ENCODE measurements around the gene DPF1. TPM values are rescaled to one million over a fixed set of nuclear protein-coding genes. Genes with fewer than 3 reads are reported as not detected.
A peak's percentile ranks its signal among the peaks of the same experiment; 100 is the strongest.
"Not testable (repeated sequence)": the region's sequence is repeated elsewhere in the genome, so short reads cannot be mapped to it uniquely, and the experiment has no call there.

DPF1 gene
- total RNA-seq, 1 donor from 2014 or later = 6.0 TPM

GRCh38 chr19:38264486-38265212, 40.6 kb upstream of the DPF1 start, which contains the start of gene SPINT2:
Gene SPINT2 (plus strand): TSS chr19:38264573. CDS start chr19:38264893, 320 bp downstream.
- Mint-ChIP-seq H3K4me3 (ENCODE audit: unreplicated experiment) (peak within 1 kb of the TSS; percentile 96), H3K4me1 (ENCODE audit: unreplicated experiment) (peaks cover 29% of the 10 kb centered on the region), H3K27ac (ENCODE audit: unreplicated experiment) (peak within 1 kb of the TSS; percentile 76), H3K9me3 (ENCODE audit: unreplicated experiment) (no peaks in the 10 kb centered on the region), H3K36me3 (ENCODE audit: low read depth, unreplicated experiment) (peaks cover 3% of the 10 kb centered on the region), H3K27me3 (ENCODE audit: unreplicated experiment) (peaks cover 11% of the 10 kb centered on the region)
- DNase-seq (ENCODE audit: low spot score) = peak; percentile 67
- no peak for TF ChIP-seq CTCF (IDR thresholded peaks at IDR 0.05; ENCODE audit: unreplicated experiment)

- Mint-ChIP-seq H3K27me3 (ENCODE audit: unreplicated experiment) (peaks cover 11% of the 10 kb centered on the region), H3K27ac (ENCODE audit: unreplicated experiment) (no peak overlapping the region), H3K4me3 (ENCODE audit: unreplicated experiment) (peak overlapping the region; percentile 88), H3K36me3 (ENCODE audit: low read depth, unreplicated experiment) (peaks cover 3% of the 10 kb centered on the region), H3K4me1 (ENCODE audit: unreplicated experiment) (peaks cover 29% of the 10 kb centered on the region), H3K9me3 (ENCODE audit: unreplicated experiment) (no peaks in the 10 kb centered on the region)
- DNase-seq (ENCODE audit: low spot score) = no peak
- no peak for TF ChIP-seq CTCF (IDR thresholded peaks at IDR 0.05; ENCODE audit: unreplicated experiment)
Measured at GRCh38 chr19:38263689-38264485, 39.9 kb upstream of the DPF1 start.

GRCh38 chr19:38262585-38263268, 38.7 kb upstream of the DPF1 start:
- H3K36me3 Mint-ChIP-seq (ENCODE audit: low read depth, unreplicated experiment) = peaks cover 3% of the 10 kb centered on the region
- peaks cover 13% of the 10 kb centered on the region for H3K27me3 Mint-ChIP-seq (ENCODE audit: unreplicated experiment)
- H3K9me3 Mint-ChIP-seq (ENCODE audit: unreplicated experiment) = no peaks in the 10 kb centered on the region
- no peak for DNase-seq (ENCODE audit: low spot score)
- peaks cover 24% of the 10 kb centered on the region for H3K4me1 Mint-ChIP-seq (ENCODE audit: unreplicated experiment)
- no peak for TF ChIP-seq CTCF (IDR thresholded peaks at IDR 0.05; ENCODE audit: unreplicated experiment)
- peak overlapping the region; percentile 51 for H3K4me3 Mint-ChIP-seq (ENCODE audit: unreplicated experiment)
- H3K27ac Mint-ChIP-seq (ENCODE audit: unreplicated experiment) = peak overlapping the region; percentile 11

GRCh38 chr19:38261942-38262341, 37.9 kb upstream of the DPF1 start:
- DNase-seq (ENCODE audit: low spot score); H3K9me3 Mint-ChIP-seq (ENCODE audit: unreplicated experiment); H3K36me3 Mint-ChIP-seq (ENCODE audit: low read depth, unreplicated experiment); H3K4me3 Mint-ChIP-seq (ENCODE audit: unreplicated experiment); H3K27ac Mint-ChIP-seq (ENCODE audit: unreplicated experiment): not testable (repeated sequence)
- Mint-ChIP-seq H3K27me3 (ENCODE audit: unreplicated experiment) (peaks cover 17% of the 10 kb centered on the region), H3K4me1 (ENCODE audit: unreplicated experiment) (peaks cover 18% of the 10 kb centered on the region)

- peaks cover 6% of the 10 kb centered on the region for H3K4me1 Mint-ChIP-seq (ENCODE audit: unreplicated experiment)
- DNase-seq (ENCODE audit: low spot score) = no peak
- H3K36me3 Mint-ChIP-seq (ENCODE audit: low read depth, unreplicated experiment) = no peaks in the 10 kb centered on the region
- no peak overlapping the region for H3K27ac Mint-ChIP-seq (ENCODE audit: unreplicated experiment)
- H3K27me3 Mint-ChIP-seq (ENCODE audit: unreplicated experiment) = peaks cover 23% of the 10 kb centered on the region
- no peak overlapping the region for H3K4me3 Mint-ChIP-seq (ENCODE audit: unreplicated experiment)
- no peaks in the 10 kb centered on the region for H3K9me3 Mint-ChIP-seq (ENCODE audit: unreplicated experiment)
- no peak for TF ChIP-seq CTCF (IDR thresholded peaks at IDR 0.05; ENCODE audit: unreplicated experiment)
Measured at GRCh38 chr19:38255383-38256014, 31.5 kb upstream of the DPF1 start.

Measured in endothelial cell (in vitro differentiated cells).